ENCODE data around the gene ZBP1.

- TF ChIP-seq POLR2A (IDR thresholded peaks at IDR 0.05) (no peak), CTCF (IDR thresholded peaks at IDR 0.05) (no peak)
These were observed 58.6 kb downstream of the ZBP1 start for GRCh38 chr20:57561356-57562279.

Data from right lobe of liver (tissue), 4 donors.